Small intestine (tissue), 7 donors: ENCODE data around the gene NUAK2. TPM values are rescaled to one million over a fixed set of nuclear protein-coding genes. Genes with fewer than 3 reads are reported as not detected.

Experiments used
- DNase-seq, 2 donors: peaks; one replicate each; pipeline versions ENCODE4 v3.0.0 to v3.0.0-alpha.2; 2013
- FAIRE-seq: peaks from 2 replicates; lab custom pipeline; 2012; peaks lifted over from hg19 to GRCh38; lab: Jason Lieb, UNC
- H3K27ac ChIP-seq, 3 donors: one replicate each; pipeline ENCODE4 v1.5.1; 2013; ENCODE audit warnings: low read length in 2 of 3, mild to moderate bottlenecking in 2 of 3, control low read depth in 1 of 3, inconsistent platforms in 1 of 3, low read depth in 1 of 3, moderate library complexity in 1 of 3
- H3K27me3 ChIP-seq, 3 donors: one replicate each; pipeline ENCODE4 v1.6.1; 2013; ENCODE audit warnings: low read length in 3 of 3, inconsistent platforms in 1 of 3; ENCODE audit not compliant: control insufficient read depth in 3 of 3, insufficient read depth in 3 of 3
- H3K36me3 ChIP-seq, 3 donors: one replicate each; pipeline ENCODE4 v1.6.1; 2013; ENCODE audit warnings: low read length in 3 of 3, inconsistent platforms in 1 of 3, low read depth in 1 of 3, mild to moderate bottlenecking in 1 of 3, moderate library complexity in 1 of 3; ENCODE audit not compliant: control insufficient read depth in 3 of 3, insufficient read depth in 2 of 3
- H3K4me1 ChIP-seq, 3 donors: one replicate each; pipeline ENCODE4 v1.6.1; 2013; ENCODE audit warnings: low read length in 2 of 3, inconsistent platforms in 1 of 3, low read depth in 1 of 3, mild to moderate bottlenecking in 1 of 3, moderate library complexity in 1 of 3; ENCODE audit not compliant: control insufficient read depth in 3 of 3, insufficient read depth in 2 of 3
- H3K4me3 ChIP-seq, 3 donors: one replicate each; pipeline ENCODE4 v1.5.1; 2013; ENCODE audit warnings: low read length in 3 of 3, control low read depth in 1 of 3, inconsistent platforms in 1 of 3, low read depth in 1 of 3, mild to moderate bottlenecking in 1 of 3, moderate library complexity in 1 of 3
- H3K9me3 ChIP-seq, 2 donors: one replicate each; pipeline ENCODE4 v1.6.1; 2013; ENCODE audit warnings: low read depth in 1 of 2, low read length in 1 of 2; ENCODE audit not compliant: control insufficient read depth in 2 of 2, insufficient read depth in 1 of 2
- WGBS, 3 donors: extraction: QIAGEN DNeasy Blood & Tissue Kit; methylation state at CpG; one replicate each; pipeline ENCODE4 v1.1.7; 2013; 5-methylcytosine and 5-hydroxymethylcytosine counted together
- polyA plus RNA-seq, 4 donors: library from polyadenylated mRNA; stranded (reverse) in 3 of 4; unstranded in 1 of 4; fragments of 200-250 nt in 3 of 4; fragments of 120-200 nt in 1 of 4; gene quantifications; one replicate each; pipeline versions ENCODE4 v1.2.1 to v1.2.3, GENCODE V29; 2013
- donor health status: healthy with polysubstance abuse.
- donor health status: control.
- donor health status: control.
- donor health status: Bipolar disorder and iron deficiency.
- donor health status: healthy.

The NUAK2 gene
- polyA plus RNA-seq, 4 donors, result 8.5 to 16.2 (median 10.2) TPM

DNA sequence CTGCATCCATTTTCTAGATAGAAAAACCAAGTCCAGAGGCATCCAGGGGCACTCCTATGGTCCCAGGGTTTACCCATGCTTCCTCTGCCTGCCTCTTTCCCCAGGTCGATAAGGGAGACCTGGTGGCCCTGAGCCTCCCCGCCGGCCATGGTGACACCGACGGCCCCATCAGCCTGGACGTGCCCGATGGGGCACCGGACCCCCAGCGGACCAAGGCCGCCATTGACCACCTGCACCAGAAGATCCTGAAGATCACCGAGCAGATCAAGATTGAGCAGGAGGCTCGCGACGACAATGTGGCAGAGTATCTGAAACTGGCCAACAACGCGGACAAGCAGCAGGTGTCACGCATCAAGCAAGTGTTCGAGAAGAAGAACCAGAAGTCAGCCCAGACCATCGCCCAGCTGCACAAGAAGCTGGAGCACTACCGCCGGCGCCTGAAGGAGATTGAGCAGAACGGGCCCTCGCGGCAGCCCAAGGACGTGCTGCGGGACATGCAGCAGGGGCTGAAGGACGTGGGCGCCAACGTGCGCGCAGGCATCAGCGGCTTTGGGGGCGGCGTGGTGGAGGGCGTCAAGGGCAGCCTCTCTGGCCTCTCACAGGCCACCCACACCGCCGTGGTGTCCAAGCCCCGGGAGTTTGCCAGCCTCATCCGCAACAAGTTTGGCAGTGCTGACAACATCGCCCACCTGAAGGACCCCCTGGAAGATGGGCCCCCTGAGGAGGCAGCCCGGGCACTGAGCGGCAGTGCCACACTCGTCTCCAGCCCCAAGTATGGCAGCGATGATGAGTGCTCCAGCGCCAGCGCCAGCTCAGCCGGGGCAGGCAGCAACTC lies 52.5 kb downstream of the NUAK2 start:
- H3K4me1 ChIP-seq, result peaks cover 0 to 1% (median 0%) of the 10 kb centered on the region in 3 donors
- peaks cover 0 to 11% (median 0%) of the 10 kb centered on the region in 3 donors for H3K36me3 ChIP-seq
- no peak overlapping the region for H3K27ac ChIP-seq
- FAIRE-seq, result no peak
- WGBS, 3 donors, result 93 to 96% (median 93%) methylated on average over 48 of the region's 48 CpGs
- no peak overlapping the region for H3K4me3 ChIP-seq
- no peaks in the 10 kb centered on the region for H3K9me3 ChIP-seq
- H3K27me3 ChIP-seq, result no peaks in the 10 kb centered on the region
- DNase-seq, result no peak

- WGBS, 3 donors, result 63 to 71% (median 67%) methylated on average over 8 of the region's 8 CpGs
- no peak for DNase-seq
- no peaks in the 10 kb centered on the region for H3K4me1 ChIP-seq
Observed at GRCh38 chr1:205267306-205267902, 54.1 kb downstream of the NUAK2 start.

GRCh38 chr1:205266611-205267305 lies 54.8 kb downstream of the NUAK2 start:
- FAIRE-seq (no peak), DNase-seq (no peak)
- peaks cover 0 to 6% (median 0%) of the 10 kb centered on the region in 3 donors for H3K36me3 ChIP-seq
- H3K4me1 ChIP-seq, result peaks cover 0 to 3% (median 0%) of the 10 kb centered on the region in 3 donors
- H3K27ac ChIP-seq, result no peak overlapping the region
- H3K4me3 ChIP-seq, result no peak overlapping the region
- WGBS, 3 donors, result 64 to 83% (median 73%) methylated on average over 10 of the region's 10 CpGs
- H3K9me3 ChIP-seq, result no peaks in the 10 kb centered on the region
- no peaks in the 10 kb centered on the region for H3K27me3 ChIP-seq

More at GRCh38 chr1:205267306-205267902, 54.1 kb downstream of the NUAK2 start:
- H3K27ac ChIP-seq, result no peak overlapping the region
- FAIRE-seq, result no peak
- H3K27me3 ChIP-seq, result no peaks in the 10 kb centered on the region
- no peak overlapping the region for H3K4me3 ChIP-seq
- H3K9me3 ChIP-seq, result no peaks in the 10 kb centered on the region
- peaks cover 0 to 8% (median 0%) of the 10 kb centered on the region in 3 donors for H3K36me3 ChIP-seq

- DNase-seq, result no peak
- Histone ChIP-seq H3K9me3 (no peaks in the 10 kb centered on the region), H3K4me3 (no peak overlapping the region), H3K36me3 (no peaks in the 10 kb centered on the region), H3K4me1 (peaks cover 0 to 6% (median 0%) of the 10 kb centered on the region in 3 donors), H3K27me3 (no peaks in the 10 kb centered on the region), H3K27ac (no peak overlapping the region)
- WGBS, 3 donors, result 53 to 66% (median 55%) methylated on average over 2 of the region's 2 CpGs
- FAIRE-seq, result no peak
Observed at GRCh38 chr1:205263580-205264190, 57.9 kb downstream of the NUAK2 start.

DNA sequence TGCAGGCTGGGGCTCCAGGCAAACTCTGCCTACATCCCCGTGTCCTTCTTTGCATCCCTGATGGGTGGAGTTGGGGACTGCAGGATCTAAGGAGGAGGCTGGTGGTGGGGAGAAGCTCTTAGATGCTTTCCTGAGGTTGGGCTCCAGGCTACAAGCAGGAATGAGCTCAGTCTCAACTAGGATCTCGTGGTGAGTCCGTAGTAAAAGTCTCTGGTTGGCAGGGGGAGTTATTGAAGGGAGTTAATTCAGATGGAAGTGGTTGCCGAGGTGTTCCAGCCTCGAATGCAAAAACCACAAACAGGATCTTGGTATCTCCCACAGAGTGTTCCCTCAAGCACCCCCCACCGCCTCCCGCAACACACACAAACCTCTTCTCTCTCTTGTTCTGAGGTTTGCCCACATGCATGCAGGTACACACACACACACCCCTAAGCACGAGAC lies 58.8 kb downstream of the NUAK2 start:
- FAIRE-seq, result no peak
- WGBS, 3 donors, result 57 to 78% (median 62%) methylated on average over 8 of the region's 8 CpGs

GRCh38 chr1:205261946-205262691 lies 59.4 kb downstream of the NUAK2 start:
- Histone ChIP-seq H3K27ac (peak overlapping the region in 2 of 3 donors; percentile 7 to 34), H3K27me3 (no peaks in the 10 kb centered on the region), H3K36me3 (no peaks in the 10 kb centered on the region), H3K4me1 (peaks cover 0 to 6% (median 0%) of the 10 kb centered on the region in 3 donors), H3K4me3 (no peak overlapping the region), H3K9me3 (no peaks in the 10 kb centered on the region)
- 48 to 64% (median 49%) methylated on average over 5 of the region's 5 CpGs for WGBS, 3 donors
- FAIRE-seq (no peak), DNase-seq (peak in 1 of 2 donors; percentile 36)

More for the DNA sequence above, 58.8 kb downstream of the NUAK2 start:
- H3K4me3 ChIP-seq, result no peak overlapping the region
- H3K36me3 ChIP-seq, result no peaks in the 10 kb centered on the region
- H3K9me3 ChIP-seq, result no peaks in the 10 kb centered on the region
- H3K27ac ChIP-seq, result peak overlapping the region in 1 of 3 donors; percentile 10
- peaks cover 0 to 6% (median 0%) of the 10 kb centered on the region in 3 donors for H3K4me1 ChIP-seq
- H3K27me3 ChIP-seq, result no peaks in the 10 kb centered on the region
- DNase-seq, result no peak

DNA sequence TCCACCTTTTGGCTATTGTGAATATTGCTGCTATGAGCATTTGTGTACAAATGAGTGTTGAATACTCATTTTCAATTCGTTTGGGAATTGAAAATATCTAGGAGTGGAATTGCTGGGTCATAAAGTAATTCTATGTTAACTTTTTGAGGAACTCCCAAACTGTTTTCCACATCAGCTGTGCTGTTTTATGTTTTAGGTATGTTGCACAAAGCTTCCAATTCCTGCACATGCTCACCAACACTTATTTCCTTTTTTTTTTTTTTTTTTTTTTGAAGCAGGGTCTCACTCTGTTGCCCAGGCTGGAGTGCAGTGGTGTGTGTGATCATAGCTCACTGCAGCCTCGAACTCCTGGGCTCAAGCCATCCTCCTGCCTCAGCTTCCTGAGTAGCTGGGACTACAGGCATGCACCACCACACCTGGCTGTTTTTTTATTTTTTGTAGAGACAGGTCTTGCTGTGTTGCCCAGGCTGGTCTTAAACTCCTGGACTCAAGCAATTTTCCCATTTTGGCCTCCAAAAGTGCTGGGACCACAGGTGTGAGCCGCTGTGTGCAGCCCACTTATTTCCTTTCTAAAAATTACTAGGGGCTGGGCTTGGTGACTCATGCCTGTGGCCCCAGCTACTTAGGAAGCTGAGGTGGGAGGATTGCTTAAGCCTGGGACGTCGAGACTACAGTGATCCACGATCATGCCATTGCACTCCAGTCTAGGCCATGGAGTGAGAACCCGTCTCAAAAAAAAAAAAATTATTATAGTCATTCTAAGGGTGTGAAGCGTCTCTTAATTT lies 60.4 kb downstream of the NUAK2 start:
- WGBS, 3 donors, result 41 to 59% (median 50%) methylated on average over 8 of the region's 8 CpGs
- H3K36me3 ChIP-seq, result no peaks in the 10 kb centered on the region
- no peaks in the 10 kb centered on the region for H3K9me3 ChIP-seq
- FAIRE-seq (no peak), DNase-seq (no peak)
- H3K4me3 ChIP-seq, result no peak overlapping the region
- H3K27me3 ChIP-seq, result no peaks in the 10 kb centered on the region
- no peak overlapping the region for H3K27ac ChIP-seq
- H3K4me1 ChIP-seq, result peaks cover 0 to 6% (median 0%) of the 10 kb centered on the region in 3 donors
